Parietal lobe (tissue), 1 donor: ENCODE measurements around the gene HS3ST2. TPM values are rescaled to one million over a fixed set of nuclear protein-coding genes. Genes with fewer than 3 reads are reported as not detected.

Experiments
- total RNA-seq: library from RNA; depleted of rRNA; stranded (reverse); fragments of >200 nt; gene quantifications from one replicate; pipeline ENCODE4 v1.2.3, GENCODE V29; 2014

HS3ST2 gene
- 5.9 TPM for total RNA-seq

DNA sequence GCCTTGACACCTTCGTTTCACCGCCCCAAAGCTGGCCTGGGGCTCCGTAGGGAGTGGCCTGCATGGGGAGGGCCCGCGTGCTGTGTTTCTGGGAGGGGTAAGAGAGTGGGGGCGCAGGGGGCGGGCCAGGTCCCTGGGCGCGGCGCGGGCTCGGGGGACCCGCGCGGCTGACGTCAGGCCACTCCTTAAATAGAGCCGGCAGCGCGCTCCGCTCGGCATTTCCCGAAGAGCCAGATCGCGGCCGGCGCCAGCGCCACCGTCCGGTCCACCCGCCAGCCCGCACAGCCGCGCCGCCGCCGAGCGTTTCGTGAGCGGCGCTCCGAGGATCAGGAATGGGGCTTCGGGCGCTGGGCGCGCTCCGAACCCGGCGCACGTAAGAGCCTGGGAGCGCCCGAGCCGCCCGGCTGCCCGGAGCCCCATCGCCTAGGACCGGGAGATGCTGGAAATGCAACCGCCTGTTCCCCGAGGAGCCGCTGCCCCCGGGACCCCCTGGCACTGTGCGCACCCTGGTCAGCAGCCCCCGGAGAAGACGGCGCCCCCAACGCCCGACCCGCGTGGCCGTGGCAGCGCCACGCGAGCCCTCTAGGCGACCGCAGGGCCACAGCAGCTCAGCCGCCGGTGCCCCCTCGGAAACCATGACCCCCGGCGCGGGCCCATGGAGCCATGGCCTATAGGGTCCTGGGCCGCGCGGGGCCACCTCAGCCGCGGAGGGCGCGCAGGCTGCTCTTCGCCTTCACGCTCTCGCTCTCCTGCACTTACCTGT is at the start of gene HS3ST2:
TSS of gene HS3ST2 (plus strand) at position 215 of the 763 bp plus-strand sequence. CDS start at position 664, 449 bp downstream.

